B cell (primary cell): ENCODE results near the gene FGF5. TPM values are rescaled to one million over a fixed set of nuclear protein-coding genes. Genes with fewer than 3 reads are reported as not detected.

ENCODE experiments used
- ATAC-seq: fragments of 200-7000 bp; cut with Tn5 transposase; one replicate; pipeline ENCODE4 v1.10.0; 2021; ENCODE audit warnings: low read depth, mild to moderate bottlenecking, moderate number of reproducible peaks, moderate library complexity
- CTCF ChIA-PET: fragments of 350-600 bp; sonication (Branson Sonifier 250); formaldehyde crosslinking; loops from one replicate; lab custom pipeline; 2021; ENCODE audit warnings: antibody characterized with exemption, inconsistent platforms; lab: Charles Lee
- POLR2A ChIA-PET: fragments of 350-600 bp; sonication (Branson Sonifier 250); formaldehyde crosslinking; loops from one replicate; lab custom pipeline; 2021; ENCODE audit warnings: antibody characterized with exemption; lab: Charles Lee
- DNase-seq: peaks from one replicate; pipeline ENCODE4 v3.0.0; 2013
- H2AFZ ChIP-seq: 2 replicates; pipeline ENCODE4 v1.6.1; 2012; ENCODE audit warnings: mild to moderate bottlenecking, low read depth, low read length; ENCODE audit not compliant: insufficient read depth, poor library complexity, severe bottlenecking
- H3K27ac ChIP-seq, 2 donors: 1 replicate in 1 of 2; 2 replicates in 1 of 2; pipeline ENCODE4 v1.5.1; 2012 to 2013; ENCODE audit warnings: low read length in 2 of 2, mild to moderate bottlenecking in 2 of 2, moderate library complexity in 1 of 2
- H3K27me3 ChIP-seq, 4 experiments: fragments of 200-600 bp in 1 of 4; sonication (generic) in 1 of 4; replicated peaks in 1 of 4; 1 replicate in 2 of 4; 2 replicates in 2 of 4; pipeline versions ENCODE4 v1.6.1 to v1.7.0; 2013 to 2016; ENCODE audit warnings: low read length in 3 of 4, mild to moderate bottlenecking in 2 of 4, mixed read lengths in 1 of 4, moderate library complexity in 1 of 4; ENCODE audit not compliant: insufficient read depth in 4 of 4, control insufficient read depth in 3 of 4; ENCODE audit errors: control extremely low read depth in 1 of 4
- H3K36me3 ChIP-seq, 2 experiments: replicated peaks in 1 of 2; 1 replicate in 1 of 2; 2 replicates in 1 of 2; pipeline versions ENCODE4 v1.6.1 to v1.7.1; 2013; ENCODE audit warnings: low read length in 1 of 2; ENCODE audit not compliant: insufficient read depth in 2 of 2, control insufficient read depth in 1 of 2; ENCODE audit errors: control extremely low read depth in 1 of 2, extremely low read depth in 1 of 2
- H3K4me1 ChIP-seq, 2 donors: fragments of 200-600 bp in 1 of 2; sonication (generic) in 1 of 2; 1 replicate in 1 of 2; 2 replicates in 1 of 2; pipeline versions ENCODE4 v1.5.1 to v1.6.1; 2013 to 2017; ENCODE audit warnings: low read length in 2 of 2; ENCODE audit not compliant: control insufficient read depth in 2 of 2, insufficient read depth in 2 of 2
- H3K4me2 ChIP-seq: replicated peaks from 2 replicates; pipeline ENCODE3; 2012; ENCODE audit warnings: mild to moderate bottlenecking, low read depth, low read length; ENCODE audit not compliant: poor library complexity, severe bottlenecking
- H3K4me3 ChIP-seq, 5 experiments: fragments of 200-600 bp in 1 of 5; sonication (generic) in 1 of 5; 1 replicate in 3 of 5; 2 replicates in 2 of 5; pipeline versions ENCODE4 v1.5.1 to v1.7.0; 2011 to 2016; ENCODE audit warnings: low read length in 4 of 5, mild to moderate bottlenecking in 4 of 5, low read depth in 2 of 5, control low read depth in 1 of 5, moderate library complexity in 1 of 5; ENCODE audit not compliant: insufficient read depth in 1 of 5; ENCODE audit errors: control extremely low read depth in 1 of 5, extremely low read depth in 1 of 5
- H3K79me2 ChIP-seq: fragments of 200-600 bp; sonication (generic); one replicate; pipeline ENCODE4 v1.6.0; 2016; ENCODE audit warnings: low read length; ENCODE audit not compliant: control insufficient read depth, insufficient read depth
- H3K9ac ChIP-seq: fragments of 200-600 bp; sonication (generic); 2 replicates; pipeline ENCODE4 v1.6.1; 2017; ENCODE audit warnings: mild to moderate bottlenecking, low read length, moderate library complexity
- H3K9me3 ChIP-seq, 3 donors: one replicate each; pipeline versions ENCODE4 v1.6.1 to v1.7.1; 2013; ENCODE audit warnings: low read length in 2 of 3; ENCODE audit not compliant: control insufficient read depth in 2 of 3, insufficient read depth in 1 of 3; ENCODE audit errors: control extremely low read depth in 1 of 3
- H4K20me1 ChIP-seq: 2 replicates; pipeline ENCODE4 v1.6.0; 2012; ENCODE audit warnings: mild to moderate bottlenecking, low read length; ENCODE audit not compliant: insufficient read depth, control insufficient read depth, poor library complexity, severe bottlenecking
- H3K27ac Mint-ChIP-seq: one replicate; pipeline ENCODE4 v1.8.0; 2021; ENCODE audit warnings: mixed read lengths
- H3K27me3 Mint-ChIP-seq: one replicate; pipeline ENCODE4 v1.8.0; 2021; ENCODE audit warnings: mixed read lengths
- H3K4me1 Mint-ChIP-seq: one replicate; pipeline ENCODE4 v1.8.0; 2021; ENCODE audit warnings: mixed read lengths
- H3K4me3 Mint-ChIP-seq: one replicate; pipeline ENCODE4 v1.8.0; 2021; ENCODE audit warnings: mixed read lengths
- H3K9me3 Mint-ChIP-seq: one replicate; pipeline ENCODE4 v1.8.0; 2022; ENCODE audit warnings: mixed read lengths; ENCODE audit not compliant: insufficient read depth
- EZH2 ChIP-seq: IDR thresholded peaks from 2 replicates; pipeline ENCODE4 v1.6.1; 2012; ENCODE audit warnings: borderline replicate concordance, low read depth, mild to moderate bottlenecking, moderate library complexity, low read length; ENCODE audit not compliant: insufficient read depth, poor library complexity, severe bottlenecking
- WGBS: methylation state at CpG from one replicate; pipeline ENCODE4 v1.1.5; 2013; ENCODE audit warnings: missing lambda C conversion rate; ENCODE audit not compliant: insufficient coverage; 5-methylcytosine and 5-hydroxymethylcytosine counted together
- intact Hi-C: fragments of 100-400 bp; cut with micrococcal nuclease; formaldehyde crosslinking; loops from one replicate; pipeline ENCODE4 v1.10.0; 2022
- polyA plus RNA-seq: library from polyadenylated mRNA; depleted of rRNA; stranded (reverse); fragments of >200 nt; gene quantifications from 2 replicates; pipeline ENCODE4 v1.2.3, GENCODE V29; 2012
- total RNA-seq, 2 donors: library from RNA; stranded (reverse); fragments of 120-200 nt in 1 of 2; gene quantifications; 1 replicate in 1 of 2; 2 replicates in 1 of 2; pipeline versions ENCODE4 v1.2.3 to v1.2.4, GENCODE V29; 2013 to 2022
- TF ChIP-seq, protein P1 (sequence below): fragments of 200-600 bp; IDR thresholded peaks from one replicate; pipeline ENCODE4 v1.8.0; 2022; ENCODE audit warnings: antibody characterized with exemption, mild to moderate bottlenecking

The FGF5 gene
- total and polyA plus RNA-seq, 2 donors (not counting 1 experiment from before 2014, with no cell fraction given), result 0.01 TPM; not detected in 1

- Mint-ChIP-seq H3K27ac (no peak overlapping the region), H3K4me1 (no peaks in the 10 kb centered on the region), H3K4me3 (no peak overlapping the region), H3K27me3 (peaks cover 47% of the 10 kb centered on the region), H3K9me3 (no peaks in the 10 kb centered on the region)
- H3K27me3 ChIP-seq, result peaks cover 0 to 10% (median 3%) of the 10 kb centered on the region in 4 experiments
- intact Hi-C loops, result no loop called here
- H3K36me3 ChIP-seq, result no peaks in the 10 kb centered on the region
- H3K27ac ChIP-seq, result no peak overlapping the region
- H3K4me1 ChIP-seq, result no peaks in the 10 kb centered on the region
- ChIA-PET POLR2A (no interaction called here), CTCF (no interaction called here)
- TF ChIP-seq EZH2, result no peak
- TF ChIP-seq, protein P1, sequence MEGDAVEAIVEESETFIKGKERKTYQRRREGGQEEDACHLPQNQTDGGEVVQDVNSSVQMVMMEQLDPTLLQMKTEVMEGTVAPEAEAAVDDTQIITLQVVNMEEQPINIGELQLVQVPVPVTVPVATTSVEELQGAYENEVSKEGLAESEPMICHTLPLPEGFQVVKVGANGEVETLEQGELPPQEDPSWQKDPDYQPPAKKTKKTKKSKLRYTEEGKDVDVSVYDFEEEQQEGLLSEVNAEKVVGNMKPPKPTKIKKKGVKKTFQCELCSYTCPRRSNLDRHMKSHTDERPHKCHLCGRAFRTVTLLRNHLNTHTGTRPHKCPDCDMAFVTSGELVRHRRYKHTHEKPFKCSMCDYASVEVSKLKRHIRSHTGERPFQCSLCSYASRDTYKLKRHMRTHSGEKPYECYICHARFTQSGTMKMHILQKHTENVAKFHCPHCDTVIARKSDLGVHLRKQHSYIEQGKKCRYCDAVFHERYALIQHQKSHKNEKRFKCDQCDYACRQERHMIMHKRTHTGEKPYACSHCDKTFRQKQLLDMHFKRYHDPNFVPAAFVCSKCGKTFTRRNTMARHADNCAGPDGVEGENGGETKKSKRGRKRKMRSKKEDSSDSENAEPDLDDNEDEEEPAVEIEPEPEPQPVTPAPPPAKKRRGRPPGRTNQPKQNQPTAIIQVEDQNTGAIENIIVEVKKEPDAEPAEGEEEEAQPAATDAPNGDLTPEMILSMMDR, result no peak
- ATAC-seq (no peak), DNase-seq (no peak)
- H3K9ac ChIP-seq, result no peak overlapping the region
- H3K79me2 ChIP-seq, result no peaks in the 10 kb centered on the region
- no peak overlapping the region for H2AFZ ChIP-seq
- no peak overlapping the region for H3K4me3 ChIP-seq
- H3K4me2 ChIP-seq, result no peak overlapping the region
- H3K9me3 ChIP-seq, result peaks cover 0 to 1% (median 0%) of the 10 kb centered on the region in 3 donors
- no peaks in the 10 kb centered on the region for H4K20me1 ChIP-seq
- 92% methylated on average over 2 of the region's 10 CpGs for WGBS
Observed at GRCh38 chr4:80307774-80308465, 41.5 kb downstream of the FGF5 start.

DNA sequence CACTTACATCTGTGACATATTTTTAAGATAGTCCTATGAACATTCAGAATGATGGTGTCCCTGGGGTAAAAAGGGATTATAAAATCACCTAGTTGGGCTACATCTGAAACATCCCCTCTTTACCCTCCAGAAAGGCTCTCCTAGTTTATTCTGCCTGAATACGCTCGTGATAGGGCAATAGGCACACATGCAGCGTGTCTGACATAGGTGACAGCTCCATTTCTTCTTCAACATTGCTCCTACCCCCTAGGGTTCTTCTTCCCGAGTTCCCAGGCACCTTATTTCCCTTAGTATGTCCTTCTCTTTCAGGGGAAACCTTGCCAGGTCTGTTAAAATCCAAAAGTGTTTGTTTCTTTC is 42.0 kb downstream of the FGF5 start:
- H3K27me3 Mint-ChIP-seq, result peaks cover 47% of the 10 kb centered on the region
- H3K27me3 ChIP-seq, result peaks cover 0 to 10% (median 3%) of the 10 kb centered on the region in 4 experiments
- no peaks in the 10 kb centered on the region for H4K20me1 ChIP-seq
- TF ChIP-seq, protein P1, result no peak
- no peak for TF ChIP-seq EZH2
- ChIA-PET CTCF (no interaction called here), POLR2A (no interaction called here)
- no peaks in the 10 kb centered on the region for H3K9me3 Mint-ChIP-seq
- no peak overlapping the region for H2AFZ ChIP-seq
- H3K27ac Mint-ChIP-seq, result no peak overlapping the region
- intact Hi-C loops, result no loop called here
- no peak overlapping the region for H3K4me2 ChIP-seq
- no peaks in the 10 kb centered on the region for H3K4me1 Mint-ChIP-seq
- no peaks in the 10 kb centered on the region for H3K79me2 ChIP-seq
- H3K9ac ChIP-seq, result no peak overlapping the region
- ATAC-seq (no peak), DNase-seq (no peak)
- no peaks in the 10 kb centered on the region for H3K36me3 ChIP-seq
- H3K4me1 ChIP-seq, result no peaks in the 10 kb centered on the region
- H3K9me3 ChIP-seq, result no peaks in the 10 kb centered on the region
- H3K27ac ChIP-seq, result no peak overlapping the region
- no peak overlapping the region for H3K4me3 Mint-ChIP-seq
- WGBS, result 65% methylated on average over 4 of the region's 4 CpGs
- no peak overlapping the region for H3K4me3 ChIP-seq
